ENCODE results near the gene EXOC2. TPM values are rescaled to one million over a fixed set of nuclear protein-coding genes. Genes with fewer than 3 reads are reported as not detected.

Gene EXOC2
- total and polyA plus RNA-seq, 8 donors = 2.5 to 10.3 (median 6.4) TPM

GRCh38 chr6:540490-540889, 152.4 kb downstream of the EXOC2 start:
- TF ChIP-seq CTCF (IDR thresholded peaks at IDR 0.05) = no peak
- no peak for FAIRE-seq
- H3K27me3 ChIP-seq = no peaks in the 10 kb centered on the region
- H3K4me3 ChIP-seq = no peak overlapping the region
- H3K4me1 ChIP-seq = no peaks in the 10 kb centered on the region
- H3K27ac ChIP-seq = no peak overlapping the region
- no peak for DNase-seq
- intact Hi-C loops (cut with DNase I) = no loop called here
- no peaks in the 10 kb centered on the region for H3K9me3 ChIP-seq
- H3K36me3 ChIP-seq = peaks cover 0 to 18% (median 4%) of the 10 kb centered on the region in 3 donors
- ATAC-seq = no peak

DNA sequence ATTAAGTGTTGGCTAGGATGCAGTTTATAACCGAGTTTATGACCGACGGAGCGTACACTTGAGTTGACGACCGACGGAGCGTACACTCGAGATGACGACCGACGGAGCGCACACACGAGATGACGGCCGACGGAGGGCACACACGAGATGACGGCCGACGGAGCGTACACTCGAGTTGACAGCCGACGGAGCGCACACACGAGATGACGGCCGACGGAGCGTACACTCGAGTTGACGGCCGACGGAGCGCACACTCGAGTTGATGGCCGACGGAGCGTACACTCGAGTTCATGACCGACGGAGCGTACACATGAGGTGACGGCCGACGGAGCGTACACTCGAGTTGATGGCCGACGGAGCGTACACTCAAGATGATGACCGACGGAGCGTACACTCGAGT, 155.8 kb downstream of the EXOC2 start:
- H3K9me3 ChIP-seq = no peaks in the 10 kb centered on the region
- no peaks in the 10 kb centered on the region for H3K4me1 ChIP-seq
- H3K27ac ChIP-seq = no peak overlapping the region
- no peak for DNase-seq
- FAIRE-seq = no peak
- H3K4me3 ChIP-seq = no peak overlapping the region
- H3K27me3 ChIP-seq = no peaks in the 10 kb centered on the region
- peaks cover 0 to 7% (median 4%) of the 10 kb centered on the region in 3 donors for H3K36me3 ChIP-seq
- intact Hi-C loops (cut with DNase I) = no loop called here
- no peak for ATAC-seq
- WGBS, 2 donors = 96 to 97% methylated on average over 56 of the region's 56 CpGs
- TF ChIP-seq CTCF (IDR thresholded peaks at IDR 0.05) = no peak

- H3K9me3 ChIP-seq = no peaks in the 10 kb centered on the region
- TF ChIP-seq CTCF (IDR thresholded peaks at IDR 0.05) = no peak
- ATAC-seq (no peak), DNase-seq (no peak), FAIRE-seq (no peak)
- WGBS, 2 donors = 94 to 98% methylated on average over 9 of the region's 9 CpGs
- no peak overlapping the region for H3K4me3 ChIP-seq
- peaks cover 0 to 3% (median 0%) of the 10 kb centered on the region in 3 donors for H3K4me1 ChIP-seq
- H3K36me3 ChIP-seq = no peaks in the 10 kb centered on the region
- no peaks in the 10 kb centered on the region for H3K27me3 ChIP-seq
- intact Hi-C loops (cut with DNase I) = no loop called here
- no peak overlapping the region for H3K27ac ChIP-seq
Observed at GRCh38 chr6:530425-530824, 162.5 kb downstream of the EXOC2 start.

- intact Hi-C loops (cut with DNase I) = no loop called here
- ATAC-seq (no peak), FAIRE-seq (no peak), DNase-seq (no peak)
- no peak for TF ChIP-seq CTCF (IDR thresholded peaks at IDR 0.05)
- no peaks in the 10 kb centered on the region for H3K9me3 ChIP-seq
- no peak overlapping the region for H3K27ac ChIP-seq
- no peaks in the 10 kb centered on the region for H3K27me3 ChIP-seq
- peaks cover 0 to 3% (median 0%) of the 10 kb centered on the region in 3 donors for H3K4me1 ChIP-seq
- no peaks in the 10 kb centered on the region for H3K36me3 ChIP-seq
- 95 to 96% methylated on average over 18 of the region's 18 CpGs for WGBS, 2 donors
- H3K4me3 ChIP-seq = no peak overlapping the region
Observed at GRCh38 chr6:528989-529388, 163.9 kb downstream of the EXOC2 start.

DNA sequence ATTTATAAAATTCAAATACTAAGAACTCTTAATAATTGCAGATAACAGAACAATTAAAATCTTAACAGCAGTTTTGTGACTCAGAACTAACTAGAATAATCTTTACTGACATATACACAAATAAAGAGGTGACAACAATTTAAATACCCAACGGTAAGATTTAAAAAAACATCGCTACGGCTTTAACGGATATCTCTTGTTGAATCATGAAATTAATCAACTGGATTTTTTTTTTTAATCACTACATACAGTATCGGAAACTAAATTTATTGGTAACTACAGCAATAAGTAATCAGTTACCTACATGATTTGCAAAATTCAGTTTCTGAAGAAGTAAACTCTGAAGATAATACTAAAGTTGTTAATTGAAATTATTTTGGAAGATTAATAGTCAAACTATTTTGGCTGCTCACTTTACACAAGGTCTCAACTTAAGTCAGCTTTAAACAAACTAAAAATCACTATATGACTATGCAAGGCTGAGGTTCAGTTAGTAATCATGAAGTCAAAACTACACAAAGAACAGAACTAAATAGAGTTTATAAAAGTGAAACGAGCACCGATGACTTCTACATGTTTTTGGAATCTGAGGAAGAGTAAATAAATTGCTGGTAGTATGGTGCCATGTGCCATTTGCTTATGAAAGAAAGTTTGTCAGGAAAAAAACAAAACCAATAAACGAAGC, 164.8 kb downstream of the EXOC2 start:
- H3K4me1 ChIP-seq = peaks cover 0 to 3% (median 0%) of the 10 kb centered on the region in 3 donors
- no peak for FAIRE-seq
- 85 to 91% methylated on average over 8 of the region's 8 CpGs for WGBS, 2 donors
- no peak for TF ChIP-seq CTCF (IDR thresholded peaks at IDR 0.05)
- H3K27ac ChIP-seq = no peak overlapping the region
- H3K4me3 ChIP-seq = no peak overlapping the region
- no peak for DNase-seq
- H3K27me3 ChIP-seq = no peaks in the 10 kb centered on the region
- intact Hi-C loops (cut with DNase I) = no loop called here
- no peaks in the 10 kb centered on the region for H3K9me3 ChIP-seq
- no peak for ATAC-seq
- H3K36me3 ChIP-seq = no peaks in the 10 kb centered on the region

All from pancreas (tissue), 10 donors.